ENCODE results near the gene CBX5. TPM values are rescaled to one million over a fixed set of nuclear protein-coding genes. Genes with fewer than 3 reads are reported as not detected.
"Not testable (repeated sequence)": the region's sequence is repeated elsewhere in the genome, so short reads cannot be mapped to it uniquely, and the experiment has no call there.

Gene CBX5
- total and polyA plus RNA-seq, 4 donors: 114 to 138 (median 130) TPM

GRCh38 chr12:54195080-54195736 is 84.7 kb downstream of the CBX5 start:
- H3K27ac ChIP-seq (ENCODE audit: low read depth, low read length): peak overlapping the region; percentile 92
- H3K4me1 ChIP-seq (ENCODE audit: control insufficient read depth, insufficient read depth, low read length): peaks cover 35% of the 10 kb centered on the region
- H3K4me3 ChIP-seq (ENCODE audit: low read depth, low read length): no peak overlapping the region
- H3K36me3 ChIP-seq (ENCODE audit: control insufficient read depth, insufficient read depth, low read length): no peaks in the 10 kb centered on the region
- H3K9me3 ChIP-seq (ENCODE audit: control insufficient read depth, insufficient read depth, low read length): no peaks in the 10 kb centered on the region
- DNase-seq (ENCODE audit: low read depth in 4 of 6, low spot score in 6 of 6): no peak
- WGBS (ENCODE audit: insufficient coverage): 80% methylated on average over 2 of the region's 4 CpGs
- no peaks in the 10 kb centered on the region for H3K27me3 ChIP-seq (ENCODE audit: control insufficient read depth, insufficient read depth, low read length)

GRCh38 chr12:54194611-54195010 is 85.3 kb downstream of the CBX5 start:
- peaks cover 35% of the 10 kb centered on the region for H3K4me1 ChIP-seq (ENCODE audit: control insufficient read depth, insufficient read depth, low read length)
- H3K4me3 ChIP-seq (ENCODE audit: low read depth, low read length); H3K9me3 ChIP-seq (ENCODE audit: control insufficient read depth, insufficient read depth, low read length); DNase-seq (ENCODE audit: low read depth in 4 of 6, low spot score in 6 of 6); H3K27me3 ChIP-seq (ENCODE audit: control insufficient read depth, insufficient read depth, low read length); H3K36me3 ChIP-seq (ENCODE audit: control insufficient read depth, insufficient read depth, low read length): not testable (repeated sequence)
- 90% methylated on average over 1 of the region's 2 CpGs for WGBS (ENCODE audit: insufficient coverage)
- peak overlapping the region; percentile 92 for H3K27ac ChIP-seq (ENCODE audit: low read depth, low read length)

GRCh38 chr12:54193434-54193833 is 86.5 kb downstream of the CBX5 start:
- Histone ChIP-seq H3K4me3 (ENCODE audit: low read depth, low read length) (no peak overlapping the region), H3K27me3 (ENCODE audit: control insufficient read depth, insufficient read depth, low read length) (no peaks in the 10 kb centered on the region), H3K9me3 (ENCODE audit: control insufficient read depth, insufficient read depth, low read length) (no peaks in the 10 kb centered on the region), H3K4me1 (ENCODE audit: control insufficient read depth, insufficient read depth, low read length) (peaks cover 38% of the 10 kb centered on the region), H3K36me3 (ENCODE audit: control insufficient read depth, insufficient read depth, low read length) (no peaks in the 10 kb centered on the region), H3K27ac (ENCODE audit: low read depth, low read length) (no peak overlapping the region)
- WGBS (ENCODE audit: insufficient coverage): 54% methylated on average over 2 of the region's 7 CpGs
- DNase-seq (ENCODE audit: low read depth in 4 of 6, low spot score in 6 of 6): no peak

GRCh38 chr12:54191550-54192022 is 88.3 kb downstream of the CBX5 start:
- no peaks in the 10 kb centered on the region for H3K9me3 ChIP-seq (ENCODE audit: control insufficient read depth, insufficient read depth, low read length)
- H3K4me1 ChIP-seq (ENCODE audit: control insufficient read depth, insufficient read depth, low read length): peaks cover 29% of the 10 kb centered on the region
- H3K27me3 ChIP-seq (ENCODE audit: control insufficient read depth, insufficient read depth, low read length): no peaks in the 10 kb centered on the region
- no peaks in the 10 kb centered on the region for H3K36me3 ChIP-seq (ENCODE audit: control insufficient read depth, insufficient read depth, low read length)
- H3K4me3 ChIP-seq (ENCODE audit: low read depth, low read length): no peak overlapping the region
- no peak overlapping the region for H3K27ac ChIP-seq (ENCODE audit: low read depth, low read length)
- WGBS (ENCODE audit: insufficient coverage): 0% methylated on average over 9 of the region's 14 CpGs
- peak; percentile 71 to 97 (median 87) for DNase-seq (ENCODE audit: low read depth in 4 of 6, low spot score in 6 of 6)

- Histone ChIP-seq H3K27me3 (ENCODE audit: control insufficient read depth, insufficient read depth, low read length) (no peaks in the 10 kb centered on the region), H3K27ac (ENCODE audit: low read depth, low read length) (no peak overlapping the region), H3K4me3 (ENCODE audit: low read depth, low read length) (no peak overlapping the region), H3K9me3 (ENCODE audit: control insufficient read depth, insufficient read depth, low read length) (no peaks in the 10 kb centered on the region), H3K36me3 (ENCODE audit: control insufficient read depth, insufficient read depth, low read length) (no peaks in the 10 kb centered on the region), H3K4me1 (ENCODE audit: control insufficient read depth, insufficient read depth, low read length) (peaks cover 25% of the 10 kb centered on the region)
- no peak for DNase-seq (ENCODE audit: low read depth in 4 of 6, low spot score in 6 of 6)
- 50% methylated on average over 2 of the region's 4 CpGs for WGBS (ENCODE audit: insufficient coverage)
Measured at GRCh38 chr12:54191126-54191525, 88.8 kb downstream of the CBX5 start.

- no peaks in the 10 kb centered on the region for H3K36me3 ChIP-seq (ENCODE audit: control insufficient read depth, insufficient read depth, low read length)
- H3K4me3 ChIP-seq (ENCODE audit: low read depth, low read length): no peak overlapping the region
- peaks cover 17% of the 10 kb centered on the region for H3K4me1 ChIP-seq (ENCODE audit: control insufficient read depth, insufficient read depth, low read length)
- DNase-seq (ENCODE audit: low read depth in 4 of 6, low spot score in 6 of 6): no peak
- WGBS (ENCODE audit: insufficient coverage): 15% methylated on average over 3 of the region's 3 CpGs
- no peaks in the 10 kb centered on the region for H3K27me3 ChIP-seq (ENCODE audit: control insufficient read depth, insufficient read depth, low read length)
- H3K27ac ChIP-seq (ENCODE audit: low read depth, low read length): no peak overlapping the region
- no peaks in the 10 kb centered on the region for H3K9me3 ChIP-seq (ENCODE audit: control insufficient read depth, insufficient read depth, low read length)
Measured at GRCh38 chr12:54189198-54189539, 90.8 kb downstream of the CBX5 start.

- no peak for DNase-seq (ENCODE audit: low read depth in 4 of 6, low spot score in 6 of 6)
- Histone ChIP-seq H3K27me3 (ENCODE audit: control insufficient read depth, insufficient read depth, low read length) (no peaks in the 10 kb centered on the region), H3K27ac (ENCODE audit: low read depth, low read length) (no peak overlapping the region), H3K4me1 (ENCODE audit: control insufficient read depth, insufficient read depth, low read length) (peaks cover 17% of the 10 kb centered on the region), H3K36me3 (ENCODE audit: control insufficient read depth, insufficient read depth, low read length) (peaks cover 17% of the 10 kb centered on the region), H3K9me3 (ENCODE audit: control insufficient read depth, insufficient read depth, low read length) (no peaks in the 10 kb centered on the region), H3K4me3 (ENCODE audit: low read depth, low read length) (no peak overlapping the region)
- WGBS (ENCODE audit: insufficient coverage): 100% methylated on average over 2 of the region's 3 CpGs
Measured at GRCh38 chr12:54187075-54187474, 92.8 kb downstream of the CBX5 start.

- Histone ChIP-seq H3K9me3 (ENCODE audit: control insufficient read depth, insufficient read depth, low read length) (no peaks in the 10 kb centered on the region), H3K27ac (ENCODE audit: low read depth, low read length) (no peak overlapping the region), H3K27me3 (ENCODE audit: control insufficient read depth, insufficient read depth, low read length) (no peaks in the 10 kb centered on the region), H3K4me3 (ENCODE audit: low read depth, low read length) (no peak overlapping the region), H3K36me3 (ENCODE audit: control insufficient read depth, insufficient read depth, low read length) (peaks cover 21% of the 10 kb centered on the region), H3K4me1 (ENCODE audit: control insufficient read depth, insufficient read depth, low read length) (peaks cover 7% of the 10 kb centered on the region)
- WGBS (ENCODE audit: insufficient coverage): no CpG with 5 or more reads among the region's 1 CpG
- no peak for DNase-seq (ENCODE audit: low read depth in 4 of 6, low spot score in 6 of 6)
Measured at GRCh38 chr12:54185919-54186318, 94.0 kb downstream of the CBX5 start.

GRCh38 chr12:54185297-54185696 is 94.6 kb downstream of the CBX5 start:
- WGBS (ENCODE audit: insufficient coverage): 86% methylated on average over 3 of the region's 9 CpGs
- H3K27me3 ChIP-seq (ENCODE audit: control insufficient read depth, insufficient read depth, low read length); DNase-seq (ENCODE audit: low read depth in 4 of 6, low spot score in 6 of 6); H3K4me1 ChIP-seq (ENCODE audit: control insufficient read depth, insufficient read depth, low read length); H3K9me3 ChIP-seq (ENCODE audit: control insufficient read depth, insufficient read depth, low read length); H3K27ac ChIP-seq (ENCODE audit: low read depth, low read length); H3K4me3 ChIP-seq (ENCODE audit: low read depth, low read length): not testable (repeated sequence)
- H3K36me3 ChIP-seq (ENCODE audit: control insufficient read depth, insufficient read depth, low read length): peaks cover 21% of the 10 kb centered on the region

GRCh38 chr12:54184024-54184805 is 95.7 kb downstream of the CBX5 start:
- Histone ChIP-seq H3K27ac (ENCODE audit: low read depth, low read length) (no peak overlapping the region), H3K4me1 (ENCODE audit: control insufficient read depth, insufficient read depth, low read length) (peaks cover 6% of the 10 kb centered on the region), H3K4me3 (ENCODE audit: low read depth, low read length) (no peak overlapping the region), H3K27me3 (ENCODE audit: control insufficient read depth, insufficient read depth, low read length) (no peaks in the 10 kb centered on the region), H3K36me3 (ENCODE audit: control insufficient read depth, insufficient read depth, low read length) (peaks cover 21% of the 10 kb centered on the region), H3K9me3 (ENCODE audit: control insufficient read depth, insufficient read depth, low read length) (no peaks in the 10 kb centered on the region)
- no peak for DNase-seq (ENCODE audit: low read depth in 4 of 6, low spot score in 6 of 6)
- WGBS (ENCODE audit: insufficient coverage): 88% methylated on average over 5 of the region's 7 CpGs

Data from spinal cord (tissue), 10 donors.